GM12875 (cell line): ENCODE data around the gene TUBB4B.

Source experiments
- H3K4me3 ChIP-seq: one replicate; pipeline ENCODE4 v1.5.1; 2011; ENCODE audit warnings: low read depth, low read length, control low read depth
- TF ChIP-seq, protein P1 (sequence below): IDR thresholded peaks from 2 replicates; pipeline ENCODE4 v1.5.1; 2011; ENCODE audit warnings: low read depth, mild to moderate bottlenecking, control low read depth, inconsistent platforms, low read length, moderate library complexity, borderline replicate concordance; ENCODE audit not compliant: insufficient read depth

The TUBB4B gene

DNA sequence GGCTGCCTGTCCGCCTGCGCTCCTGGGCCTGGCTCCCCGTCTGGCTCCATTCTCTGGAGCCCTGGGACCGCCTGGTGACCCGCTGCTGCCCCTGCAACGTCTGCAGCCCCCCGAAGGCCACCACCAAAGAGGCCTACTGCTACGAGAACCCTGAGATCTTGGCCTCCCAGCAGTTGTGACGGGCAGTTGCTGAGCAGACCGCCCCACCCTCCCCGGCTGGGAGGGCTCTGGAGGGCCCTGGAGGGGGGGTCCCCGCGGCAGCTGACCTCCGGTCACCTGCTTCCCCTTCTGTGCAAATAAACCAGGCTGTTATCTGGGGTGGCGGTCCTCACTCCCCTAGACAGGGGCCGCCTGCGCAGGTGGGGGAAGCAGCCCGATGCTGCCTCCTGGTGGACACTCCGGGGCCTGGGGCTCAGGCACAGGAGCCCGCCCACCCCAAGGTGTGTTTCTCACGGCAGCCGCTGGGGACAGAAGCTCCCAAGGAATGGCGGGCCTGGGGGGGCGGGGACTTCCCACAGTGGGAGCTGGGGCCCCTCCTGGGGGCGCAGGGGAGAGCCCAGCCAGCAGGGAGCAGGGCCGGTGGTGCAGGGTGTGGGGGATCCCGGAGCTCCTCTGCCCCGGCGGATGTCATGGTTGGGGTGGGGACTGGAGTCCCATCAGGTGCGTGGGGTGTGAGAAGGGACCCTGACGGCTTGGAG is 4.7 kb upstream of the TUBB4B start:
- TF ChIP-seq, protein P1, sequence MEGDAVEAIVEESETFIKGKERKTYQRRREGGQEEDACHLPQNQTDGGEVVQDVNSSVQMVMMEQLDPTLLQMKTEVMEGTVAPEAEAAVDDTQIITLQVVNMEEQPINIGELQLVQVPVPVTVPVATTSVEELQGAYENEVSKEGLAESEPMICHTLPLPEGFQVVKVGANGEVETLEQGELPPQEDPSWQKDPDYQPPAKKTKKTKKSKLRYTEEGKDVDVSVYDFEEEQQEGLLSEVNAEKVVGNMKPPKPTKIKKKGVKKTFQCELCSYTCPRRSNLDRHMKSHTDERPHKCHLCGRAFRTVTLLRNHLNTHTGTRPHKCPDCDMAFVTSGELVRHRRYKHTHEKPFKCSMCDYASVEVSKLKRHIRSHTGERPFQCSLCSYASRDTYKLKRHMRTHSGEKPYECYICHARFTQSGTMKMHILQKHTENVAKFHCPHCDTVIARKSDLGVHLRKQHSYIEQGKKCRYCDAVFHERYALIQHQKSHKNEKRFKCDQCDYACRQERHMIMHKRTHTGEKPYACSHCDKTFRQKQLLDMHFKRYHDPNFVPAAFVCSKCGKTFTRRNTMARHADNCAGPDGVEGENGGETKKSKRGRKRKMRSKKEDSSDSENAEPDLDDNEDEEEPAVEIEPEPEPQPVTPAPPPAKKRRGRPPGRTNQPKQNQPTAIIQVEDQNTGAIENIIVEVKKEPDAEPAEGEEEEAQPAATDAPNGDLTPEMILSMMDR, result peak; percentile 100
- H3K4me3 ChIP-seq, result peak overlapping the region; percentile 31

GRCh38 chr9:137236936-137237421 is 4.1 kb upstream of the TUBB4B start:
- TF ChIP-seq, protein P1, result no peak
- peak overlapping the region; percentile 31 for H3K4me3 ChIP-seq

DNA sequence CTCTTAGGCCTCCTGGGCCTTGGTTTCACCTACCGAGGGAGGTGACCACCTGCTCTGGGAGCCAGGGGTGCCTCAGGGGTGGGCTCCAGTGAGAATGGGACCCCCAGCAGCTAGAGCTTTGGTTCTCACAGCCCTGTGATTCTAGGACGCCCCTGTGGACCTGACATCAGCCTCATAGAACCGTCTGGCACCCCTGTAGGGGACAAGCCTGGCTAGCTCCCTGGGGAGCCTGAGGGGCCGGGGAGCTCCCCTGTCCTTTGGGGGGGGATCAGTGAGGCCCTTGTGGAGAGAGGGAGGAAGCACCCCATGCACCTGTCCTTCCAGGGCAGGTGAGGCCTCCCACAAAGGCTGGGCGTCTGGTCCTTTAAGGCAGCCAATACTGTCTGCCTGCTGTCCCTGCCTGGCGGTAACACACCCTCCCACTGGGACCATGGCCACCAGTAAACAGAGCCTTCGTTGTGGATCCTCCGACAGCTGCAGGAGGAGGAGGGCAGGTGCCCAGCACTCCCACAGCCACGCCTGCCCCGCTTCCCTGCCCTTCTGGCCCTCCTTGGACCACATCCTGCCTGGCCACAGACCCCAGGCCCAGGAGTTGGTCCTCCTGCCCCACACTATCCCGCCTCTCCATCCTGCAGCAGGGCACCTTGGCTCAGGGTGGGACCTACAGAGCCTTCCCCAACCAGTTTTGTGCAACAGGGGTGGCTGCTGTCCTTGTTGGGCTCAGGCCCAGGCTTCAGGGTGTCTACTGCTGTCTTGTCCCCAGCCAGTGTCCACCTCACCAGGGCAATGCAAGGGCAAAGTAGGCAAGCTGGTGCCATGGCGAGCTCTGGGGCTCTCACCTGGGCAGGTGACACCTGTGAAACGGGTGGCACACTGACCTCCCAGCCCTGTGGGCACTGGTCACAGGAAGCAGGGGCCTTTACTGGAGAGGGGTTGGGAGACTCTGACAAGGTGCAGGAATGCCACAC is 3.0 kb upstream of the TUBB4B start:
- H3K4me3 ChIP-seq, result no peak overlapping the region

DNA sequence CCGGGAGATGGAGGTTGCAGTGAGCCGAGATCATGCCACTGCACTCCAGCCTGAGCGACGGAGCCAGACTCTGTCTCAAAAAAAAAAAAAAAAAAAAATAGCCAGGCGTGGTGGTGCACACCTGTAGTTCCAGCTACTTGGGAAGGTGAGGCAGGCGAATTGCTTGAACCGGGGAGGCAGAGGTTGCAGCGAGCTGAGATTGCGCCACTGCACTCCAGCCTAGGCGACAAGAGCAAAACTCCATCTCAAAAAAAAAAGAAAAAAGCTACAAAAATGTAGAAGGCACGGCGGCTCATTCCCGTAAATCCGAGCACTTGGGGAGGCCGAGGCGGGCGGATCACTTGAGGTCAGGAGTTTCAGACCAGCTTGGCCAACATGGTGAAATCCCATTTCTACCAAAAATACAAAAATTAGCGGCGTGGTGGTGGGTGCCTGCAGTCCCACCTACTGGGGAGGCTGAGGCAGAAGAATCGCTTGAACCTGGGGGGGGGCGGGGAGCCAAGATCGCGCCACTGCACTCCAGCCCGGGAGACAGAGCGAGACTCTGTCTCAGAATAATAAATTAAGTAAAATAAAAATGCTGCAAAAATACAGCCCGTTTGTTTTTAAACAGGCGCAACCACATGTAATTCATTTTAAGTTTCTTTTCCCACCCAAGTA is 1.4 kb upstream of the TUBB4B start:
- peak overlapping the region; percentile 78 for H3K4me3 ChIP-seq

More for the DNA sequence above, 3.0 kb upstream of the TUBB4B start:
- TF ChIP-seq, protein P1, result no peak

GRCh38 chr9:137240318-137240840 is 708 bp upstream of the TUBB4B start:
- TF ChIP-seq, protein P1, result peak; percentile 16; the same call in 1 of the 2 replicates
- peak overlapping the region; percentile 78 for H3K4me3 ChIP-seq

DNA sequence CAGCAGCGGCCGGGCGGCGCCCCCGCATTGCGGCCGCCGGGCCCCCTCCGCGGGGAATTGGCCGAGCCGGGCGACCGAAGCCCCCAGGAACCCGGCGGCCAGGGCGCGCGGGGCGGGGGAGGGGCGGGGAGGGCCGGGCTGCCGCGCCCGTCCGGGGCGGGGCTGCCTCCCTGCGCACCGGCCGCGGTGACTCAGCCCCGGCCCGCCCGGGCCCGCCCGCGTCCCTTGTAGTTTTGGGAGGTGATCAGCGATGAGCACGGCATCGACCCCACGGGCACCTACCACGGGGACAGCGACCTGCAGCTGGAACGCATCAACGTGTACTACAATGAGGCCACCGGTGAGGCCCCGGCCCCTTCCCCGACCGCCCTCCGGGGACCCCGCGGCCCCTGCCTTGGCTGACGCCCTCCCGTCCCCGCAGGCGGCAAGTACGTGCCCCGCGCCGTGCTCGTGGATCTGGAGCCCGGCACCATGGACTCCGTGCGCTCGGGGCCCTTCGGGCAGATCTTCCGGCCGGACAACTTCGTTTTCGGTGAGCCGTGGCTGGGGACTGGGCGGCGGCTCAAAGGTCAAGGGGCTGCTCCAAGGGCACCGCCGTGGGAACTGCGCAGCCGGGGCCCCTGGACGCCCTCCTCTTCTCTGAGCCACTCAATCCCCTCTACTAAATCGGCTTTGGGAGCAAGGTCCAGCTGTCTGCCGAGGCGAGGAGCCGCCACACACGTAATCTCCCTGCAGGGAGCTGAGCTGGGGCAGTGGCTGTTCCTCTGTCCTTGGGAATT is 592 bp downstream of the TUBB4B start:
- TF ChIP-seq, protein P1, result no peak

More for the DNA sequence above, 592 bp downstream of the TUBB4B start:
- H3K4me3 ChIP-seq, result peak overlapping the region; percentile 95
